Uterus (tissue), 4 donors: Measurements from ENCODE around the gene ITGA6. TPM values are rescaled to one million over a fixed set of nuclear protein-coding genes. Genes with fewer than 3 reads are reported as not detected.
"Not testable (repeated sequence)": the region's sequence is repeated elsewhere in the genome, so short reads cannot be mapped to it uniquely, and the experiment has no call there.

ENCODE experiments used
- DNase-seq, 2 donors: peaks; one replicate each; pipeline ENCODE4 v3.0.0-alpha.2; 2019 to 2020
- H3K27ac ChIP-seq, 2 donors: fragments of 200-600 bp; sonication (generic); 1 replicate in 1 of 2; 2 replicates in 1 of 2; pipeline ENCODE4 v1.5.1; 2016 to 2018
- H3K27me3 ChIP-seq, 2 donors: fragments of 200-600 bp; sonication (generic); one replicate each; pipeline ENCODE4 v1.5.1; 2018 to 2019; ENCODE audit warnings: control low read depth in 1 of 2
- H3K36me3 ChIP-seq, 2 donors: fragments of 200-600 bp; sonication (generic); one replicate each; pipeline ENCODE4 v1.5.1; 2019; ENCODE audit warnings: control low read depth in 1 of 2
- H3K4me1 ChIP-seq, 2 donors: fragments of 200-600 bp; sonication (generic); one replicate each; pipeline ENCODE4 v1.5.1; 2018 to 2019; ENCODE audit warnings: control low read depth in 1 of 2
- H3K4me3 ChIP-seq, 2 donors: fragments of 200-600 bp; sonication (generic); 1 replicate in 1 of 2; 2 replicates in 1 of 2; pipeline ENCODE4 v1.5.1; 2018 to 2019; ENCODE audit warnings: mild to moderate bottlenecking in 1 of 2
- H3K9me3 ChIP-seq, 2 donors: fragments of 200-600 bp; sonication (generic); one replicate each; pipeline ENCODE4 v1.5.1; 2019; ENCODE audit warnings: control low read depth in 1 of 2
- POLR2A ChIP-seq, 2 donors: fragments of 450-650 bp; IDR thresholded peaks; one replicate each; pipeline ENCODE4 v1.6.1; 2016; ENCODE audit warnings: antibody characterized with exemption in 2 of 2, mild to moderate bottlenecking in 1 of 2, moderate library complexity in 1 of 2
- intact Hi-C: fragments of 100-400 bp; cut with DNase I; formaldehyde crosslinking; loops from one replicate; pipeline ENCODE4 v1.15.1; 2023; ENCODE audit warnings: low total_unique reads
- total RNA-seq, 4 donors: library from RNA; depleted of rRNA in 3 of 4; stranded (reverse); fragments of >200 nt in 3 of 4; gene quantifications; one replicate each; pipeline versions ENCODE4 v1.1.0 to v1.2.4, GENCODE V29; 2014 to 2023
- TF ChIP-seq, protein P1 (sequence below), 4 experiments: fragments of 200-600 bp in 2 of 4; fragments of 450-650 bp in 2 of 4; sonication (generic) in 2 of 4; IDR thresholded peaks; one replicate each; pipeline ENCODE4 v1.5.1; 2016 to 2019; ENCODE audit warnings: antibody characterized with exemption in 4 of 4, mild to moderate bottlenecking in 2 of 4, moderate library complexity in 1 of 4
- donor health status: DM: yes; HTN: yes; CAD: no.

The ITGA6 gene
- total RNA-seq, 4 donors from 2014 or later: 57.4 to 195 (median 120) TPM

GRCh38 chr2:172516299-172516698 is 88.9 kb downstream of the ITGA6 start:
- intact Hi-C loops: no loop called here
- Histone ChIP-seq H3K27ac (no peak overlapping the region), H3K36me3 (no peaks in the 10 kb centered on the region), H3K4me1 (no peaks in the 10 kb centered on the region), H3K9me3 (peaks cover 0 to 6% of the 10 kb centered on the region in 2 donors), H3K27me3 (no peaks in the 10 kb centered on the region), H3K4me3 (no peak overlapping the region)
- no peak for DNase-seq
- TF ChIP-seq, protein P1, sequence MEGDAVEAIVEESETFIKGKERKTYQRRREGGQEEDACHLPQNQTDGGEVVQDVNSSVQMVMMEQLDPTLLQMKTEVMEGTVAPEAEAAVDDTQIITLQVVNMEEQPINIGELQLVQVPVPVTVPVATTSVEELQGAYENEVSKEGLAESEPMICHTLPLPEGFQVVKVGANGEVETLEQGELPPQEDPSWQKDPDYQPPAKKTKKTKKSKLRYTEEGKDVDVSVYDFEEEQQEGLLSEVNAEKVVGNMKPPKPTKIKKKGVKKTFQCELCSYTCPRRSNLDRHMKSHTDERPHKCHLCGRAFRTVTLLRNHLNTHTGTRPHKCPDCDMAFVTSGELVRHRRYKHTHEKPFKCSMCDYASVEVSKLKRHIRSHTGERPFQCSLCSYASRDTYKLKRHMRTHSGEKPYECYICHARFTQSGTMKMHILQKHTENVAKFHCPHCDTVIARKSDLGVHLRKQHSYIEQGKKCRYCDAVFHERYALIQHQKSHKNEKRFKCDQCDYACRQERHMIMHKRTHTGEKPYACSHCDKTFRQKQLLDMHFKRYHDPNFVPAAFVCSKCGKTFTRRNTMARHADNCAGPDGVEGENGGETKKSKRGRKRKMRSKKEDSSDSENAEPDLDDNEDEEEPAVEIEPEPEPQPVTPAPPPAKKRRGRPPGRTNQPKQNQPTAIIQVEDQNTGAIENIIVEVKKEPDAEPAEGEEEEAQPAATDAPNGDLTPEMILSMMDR (IDR thresholded peaks at IDR 0.05): no peak
- TF ChIP-seq POLR2A (IDR thresholded peaks at IDR 0.05): no peak

GRCh38 chr2:172518995-172519394 is 91.6 kb downstream of the ITGA6 start:
- Histone ChIP-seq H3K4me1 (no peaks in the 10 kb centered on the region), H3K36me3 (no peaks in the 10 kb centered on the region), H3K9me3 (no peaks in the 10 kb centered on the region), H3K27ac (no peak overlapping the region), H3K27me3 (no peaks in the 10 kb centered on the region), H3K4me3 (no peak overlapping the region)
- TF ChIP-seq, protein P1 (IDR thresholded peaks at IDR 0.05): no peak
- TF ChIP-seq POLR2A (IDR thresholded peaks at IDR 0.05): no peak
- intact Hi-C loops: no loop called here
- no peak for DNase-seq

GRCh38 chr2:172525601-172526000 is 98.2 kb downstream of the ITGA6 start:
- Histone ChIP-seq H3K36me3 (no peaks in the 10 kb centered on the region), H3K4me1 (no peaks in the 10 kb centered on the region), H3K9me3 (peaks cover 0 to 5% of the 10 kb centered on the region in 2 donors), H3K27ac (no peak overlapping the region), H3K4me3 (no peak overlapping the region), H3K27me3 (no peaks in the 10 kb centered on the region)
- intact Hi-C loops: no loop called here
- no peak for TF ChIP-seq POLR2A (IDR thresholded peaks at IDR 0.05)
- TF ChIP-seq, protein P1 (IDR thresholded peaks at IDR 0.05): no peak
- no peak for DNase-seq

DNA sequence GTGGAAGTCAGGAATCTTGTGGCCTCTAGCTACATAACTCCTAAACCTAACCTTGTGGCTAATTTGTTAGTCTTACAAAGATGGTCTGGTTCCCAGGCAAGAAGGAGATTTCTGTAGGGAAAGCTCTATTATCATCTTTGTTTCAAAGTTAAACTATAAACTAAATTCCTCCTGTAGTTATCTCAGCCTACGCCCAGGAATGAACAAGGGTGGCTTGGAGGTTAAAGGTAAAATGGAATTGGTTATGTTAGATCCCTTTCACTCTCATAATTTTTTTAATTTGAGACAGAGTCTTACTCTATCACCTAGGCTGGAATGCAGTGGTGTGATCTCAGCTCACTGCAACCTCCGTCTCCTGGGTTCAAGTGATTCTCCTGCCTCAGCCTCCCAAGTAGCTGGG is 103.9 kb downstream of the ITGA6 start:
- Histone ChIP-seq H3K9me3 (peaks cover 0 to 4% of the 10 kb centered on the region in 2 donors), H3K36me3 (no peaks in the 10 kb centered on the region), H3K27me3 (no peaks in the 10 kb centered on the region), H3K27ac (no peak overlapping the region), H3K4me3 (no peak overlapping the region), H3K4me1 (no peaks in the 10 kb centered on the region)
- TF ChIP-seq POLR2A (IDR thresholded peaks at IDR 0.05): no peak
- TF ChIP-seq, protein P1 (IDR thresholded peaks at IDR 0.05): no peak
- intact Hi-C loops: no loop called here
- no peak for DNase-seq

DNA sequence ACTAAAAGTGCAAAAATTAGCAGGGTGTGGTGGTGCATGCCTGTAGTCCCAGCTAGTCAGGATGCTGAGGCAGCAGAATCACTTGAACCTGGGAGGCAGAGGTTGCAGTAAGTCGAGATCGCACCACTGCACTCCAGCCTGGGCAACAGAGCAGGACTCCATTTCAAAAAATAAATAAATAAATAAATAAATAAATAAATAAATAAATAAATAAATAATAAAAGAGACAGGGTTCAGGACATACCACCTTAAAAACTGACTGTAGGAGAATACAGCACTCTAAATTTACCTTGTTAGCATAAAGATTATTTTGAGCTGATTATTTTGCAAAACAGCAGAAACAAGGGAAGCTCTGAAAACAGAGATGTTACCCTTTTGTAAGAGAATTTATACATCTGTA is 105.1 kb downstream of the ITGA6 start:
- intact Hi-C loops, H3K4me3 ChIP-seq, H3K27ac ChIP-seq, H3K27me3 ChIP-seq, DNase-seq, H3K36me3 ChIP-seq, H3K4me1 ChIP-seq, H3K9me3 ChIP-seq: not testable (repeated sequence)

- H3K9me3 ChIP-seq: no peaks in the 10 kb centered on the region
- H3K36me3 ChIP-seq: no peaks in the 10 kb centered on the region
- H3K4me3 ChIP-seq: no peak overlapping the region
- no peaks in the 10 kb centered on the region for H3K27me3 ChIP-seq
- no peaks in the 10 kb centered on the region for H3K4me1 ChIP-seq
- intact Hi-C loops: no loop called here
- DNase-seq: no peak
- no peak overlapping the region for H3K27ac ChIP-seq
- TF ChIP-seq, protein P1 (IDR thresholded peaks at IDR 0.05): no peak
- no peak for TF ChIP-seq POLR2A (IDR thresholded peaks at IDR 0.05)
These were observed 106.3 kb downstream of the ITGA6 start for GRCh38 chr2:172533687-172534086.
